Ishikawa (cell line): ENCODE measurements around the gene STPG4.

Experiments
- CEBPB ChIP-seq: IDR thresholded peaks from 2 replicates; pipeline ENCODE4 v1.6.1; 2012
- CREB1 ChIP-seq: IDR thresholded peaks from 2 replicates; pipeline ENCODE4 v1.6.1; 2012; ENCODE audit warnings: low read depth
- EGR1 ChIP-seq: IDR thresholded peaks from 2 replicates; pipeline ENCODE4 v1.6.1; 2012
- EP300 ChIP-seq: IDR thresholded peaks from 2 replicates; pipeline ENCODE4 v1.6.1; 2012; ENCODE audit warnings: borderline replicate concordance
- FOXM1 ChIP-seq: IDR thresholded peaks from 2 replicates; pipeline ENCODE4 v1.6.1; 2012; ENCODE audit warnings: low read depth, borderline replicate concordance
- MAX ChIP-seq: IDR thresholded peaks from 2 replicates; pipeline ENCODE4 v1.6.1; 2012
- NFIC ChIP-seq: IDR thresholded peaks from 2 replicates; pipeline ENCODE4 v1.6.1; 2012
- RAD21 ChIP-seq: IDR thresholded peaks from 2 replicates; pipeline ENCODE4 v1.6.1; 2012; ENCODE audit warnings: low read depth
- TAF1 ChIP-seq: IDR thresholded peaks from 2 replicates; pipeline ENCODE4 v1.6.1; 2012; ENCODE audit warnings: low read depth, mild to moderate bottlenecking
- TCF12 ChIP-seq: IDR thresholded peaks from 2 replicates; pipeline ENCODE4 v1.6.1; 2012; ENCODE audit warnings: low read depth
- TEAD4 ChIP-seq: IDR thresholded peaks from 2 replicates; pipeline ENCODE4 v1.6.1; 2012
- YY1 ChIP-seq: IDR thresholded peaks from 2 replicates; pipeline ENCODE4 v1.6.1; 2012; ENCODE audit warnings: low read depth
- ZBTB7A ChIP-seq: IDR thresholded peaks from 2 replicates; pipeline ENCODE4 v1.6.1; 2012; ENCODE audit warnings: low read depth
- TF ChIP-seq, protein P1 (sequence below): IDR thresholded peaks from 2 replicates; pipeline ENCODE4 v1.6.1; 2012
- TF ChIP-seq, protein P2 (sequence below): IDR thresholded peaks from 2 replicates; pipeline ENCODE4 v1.6.1; 2012; ENCODE audit warnings: low read depth, mild to moderate bottlenecking

The STPG4 gene

GRCh38 chr2:47068981-47069627 lies 86.0 kb downstream of the STPG4 start:
- no peak for TF ChIP-seq TEAD4
- TF ChIP-seq, protein P1, sequence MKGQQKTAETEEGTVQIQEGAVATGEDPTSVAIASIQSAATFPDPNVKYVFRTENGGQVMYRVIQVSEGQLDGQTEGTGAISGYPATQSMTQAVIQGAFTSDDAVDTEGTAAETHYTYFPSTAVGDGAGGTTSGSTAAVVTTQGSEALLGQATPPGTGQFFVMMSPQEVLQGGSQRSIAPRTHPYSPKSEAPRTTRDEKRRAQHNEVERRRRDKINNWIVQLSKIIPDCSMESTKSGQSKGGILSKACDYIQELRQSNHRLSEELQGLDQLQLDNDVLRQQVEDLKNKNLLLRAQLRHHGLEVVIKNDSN, result no peak
- TF ChIP-seq TAF1, result no peak; the same call in 1 of the 2 replicates
- no peak for TF ChIP-seq NFIC
- TF ChIP-seq CREB1, result no peak
- peak; percentile 69; the same call in 1 of the 2 replicates for TF ChIP-seq ZBTB7A
- TF ChIP-seq TCF12, result no peak

- TF ChIP-seq RAD21 (no peak), ZBTB7A (no peak), EP300 (no peak), FOXM1 (no peak), TEAD4 (no peak), CREB1 (no peak)
Measured at GRCh38 chr2:47067788-47068407, 87.2 kb downstream of the STPG4 start.

- no peak for TF ChIP-seq RAD21
- no peak for TF ChIP-seq TCF12
- no peak for TF ChIP-seq NFIC
- TF ChIP-seq FOXM1, result no peak
- TF ChIP-seq ZBTB7A, result no peak
- TF ChIP-seq CREB1, result no peak
- TF ChIP-seq EGR1, result no peak
- no peak for TF ChIP-seq TEAD4
- TF ChIP-seq, protein P1, result no peak
Measured at GRCh38 chr2:47065771-47066380, 89.2 kb downstream of the STPG4 start.

DNA sequence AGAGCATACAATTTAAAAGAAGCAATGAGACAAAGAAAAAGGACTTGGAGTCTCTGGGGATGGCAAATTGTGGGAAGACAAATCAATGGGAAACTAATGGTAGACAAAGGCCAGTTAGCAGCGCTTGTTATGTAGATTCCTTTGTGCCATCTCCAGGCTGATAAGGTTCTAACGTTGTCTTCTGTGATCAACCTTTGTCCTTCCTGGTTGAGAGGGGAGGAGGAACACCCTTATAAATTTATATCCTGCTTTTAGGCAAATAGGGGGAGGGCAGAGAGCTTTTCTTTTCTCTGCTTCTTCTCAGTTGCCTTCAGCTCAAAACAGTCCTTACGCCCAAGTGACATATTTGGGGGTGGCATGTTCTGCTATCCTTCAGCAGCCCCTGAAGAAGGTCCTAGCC lies 89.8 kb downstream of the STPG4 start:
- TF ChIP-seq RAD21 (no peak), MAX (no peak), EP300 (no peak), CEBPB (no peak), TAF1 (no peak), FOXM1 (no peak), EGR1 (no peak), ZBTB7A (no peak), YY1 (no peak), TEAD4 (no peak)
- TF ChIP-seq, protein P1, result no peak

DNA sequence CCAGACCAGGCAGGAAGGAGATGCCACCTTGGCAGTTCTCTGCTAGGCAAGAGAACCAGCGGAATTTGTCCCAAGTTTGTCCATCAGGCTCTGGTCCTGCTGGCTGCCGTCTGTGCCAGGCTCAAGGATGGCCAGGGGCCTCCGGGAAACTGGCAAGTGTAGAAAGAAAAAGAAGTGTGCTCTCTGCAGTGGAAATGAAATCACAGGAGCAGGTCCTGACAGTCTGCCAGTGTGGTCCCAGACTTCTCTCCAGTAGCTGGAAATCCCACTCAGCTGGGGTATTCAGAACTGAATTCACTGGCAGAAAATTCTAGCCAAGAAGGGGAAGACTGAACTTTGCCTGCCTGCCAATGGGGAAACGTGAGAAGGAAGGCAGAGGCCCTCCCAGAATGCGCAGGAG lies 91.0 kb downstream of the STPG4 start:
- no peak for TF ChIP-seq ZBTB7A
- no peak for TF ChIP-seq NFIC
- no peak for TF ChIP-seq TAF1
- no peak for TF ChIP-seq EGR1
- TF ChIP-seq, protein P2, sequence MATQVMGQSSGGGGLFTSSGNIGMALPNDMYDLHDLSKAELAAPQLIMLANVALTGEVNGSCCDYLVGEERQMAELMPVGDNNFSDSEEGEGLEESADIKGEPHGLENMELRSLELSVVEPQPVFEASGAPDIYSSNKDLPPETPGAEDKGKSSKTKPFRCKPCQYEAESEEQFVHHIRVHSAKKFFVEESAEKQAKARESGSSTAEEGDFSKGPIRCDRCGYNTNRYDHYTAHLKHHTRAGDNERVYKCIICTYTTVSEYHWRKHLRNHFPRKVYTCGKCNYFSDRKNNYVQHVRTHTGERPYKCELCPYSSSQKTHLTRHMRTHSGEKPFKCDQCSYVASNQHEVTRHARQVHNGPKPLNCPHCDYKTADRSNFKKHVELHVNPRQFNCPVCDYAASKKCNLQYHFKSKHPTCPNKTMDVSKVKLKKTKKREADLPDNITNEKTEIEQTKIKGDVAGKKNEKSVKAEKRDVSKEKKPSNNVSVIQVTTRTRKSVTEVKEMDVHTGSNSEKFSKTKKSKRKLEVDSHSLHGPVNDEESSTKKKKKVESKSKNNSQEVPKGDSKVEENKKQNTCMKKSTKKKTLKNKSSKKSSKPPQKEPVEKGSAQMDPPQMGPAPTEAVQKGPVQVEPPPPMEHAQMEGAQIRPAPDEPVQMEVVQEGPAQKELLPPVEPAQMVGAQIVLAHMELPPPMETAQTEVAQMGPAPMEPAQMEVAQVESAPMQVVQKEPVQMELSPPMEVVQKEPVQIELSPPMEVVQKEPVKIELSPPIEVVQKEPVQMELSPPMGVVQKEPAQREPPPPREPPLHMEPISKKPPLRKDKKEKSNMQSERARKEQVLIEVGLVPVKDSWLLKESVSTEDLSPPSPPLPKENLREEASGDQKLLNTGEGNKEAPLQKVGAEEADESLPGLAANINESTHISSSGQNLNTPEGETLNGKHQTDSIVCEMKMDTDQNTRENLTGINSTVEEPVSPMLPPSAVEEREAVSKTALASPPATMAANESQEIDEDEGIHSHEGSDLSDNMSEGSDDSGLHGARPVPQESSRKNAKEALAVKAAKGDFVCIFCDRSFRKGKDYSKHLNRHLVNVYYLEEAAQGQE, result no peak
- TF ChIP-seq TEAD4, result no peak
- TF ChIP-seq MAX, result no peak
- TF ChIP-seq, protein P1, result no peak
- TF ChIP-seq FOXM1, result no peak
- no peak for TF ChIP-seq CREB1
- TF ChIP-seq RAD21, result no peak
- no peak for TF ChIP-seq CEBPB
- no peak for TF ChIP-seq TCF12
- no peak for TF ChIP-seq EP300
- no peak for TF ChIP-seq YY1

- TF ChIP-seq, protein P2, result no peak
- no peak for TF ChIP-seq TEAD4
- no peak for TF ChIP-seq FOXM1
- no peak for TF ChIP-seq NFIC
- no peak for TF ChIP-seq EP300
- TF ChIP-seq TCF12, result no peak
Measured at GRCh38 chr2:47063538-47063930, 91.6 kb downstream of the STPG4 start.
